ENCODE results near the gene ABTB1. TPM values are rescaled to one million over a fixed set of nuclear protein-coding genes. Genes with fewer than 3 reads are reported as not detected.

The ABTB1 gene
- total RNA-seq, 1 donor from 2014 or later, result 5.8 TPM

DNA sequence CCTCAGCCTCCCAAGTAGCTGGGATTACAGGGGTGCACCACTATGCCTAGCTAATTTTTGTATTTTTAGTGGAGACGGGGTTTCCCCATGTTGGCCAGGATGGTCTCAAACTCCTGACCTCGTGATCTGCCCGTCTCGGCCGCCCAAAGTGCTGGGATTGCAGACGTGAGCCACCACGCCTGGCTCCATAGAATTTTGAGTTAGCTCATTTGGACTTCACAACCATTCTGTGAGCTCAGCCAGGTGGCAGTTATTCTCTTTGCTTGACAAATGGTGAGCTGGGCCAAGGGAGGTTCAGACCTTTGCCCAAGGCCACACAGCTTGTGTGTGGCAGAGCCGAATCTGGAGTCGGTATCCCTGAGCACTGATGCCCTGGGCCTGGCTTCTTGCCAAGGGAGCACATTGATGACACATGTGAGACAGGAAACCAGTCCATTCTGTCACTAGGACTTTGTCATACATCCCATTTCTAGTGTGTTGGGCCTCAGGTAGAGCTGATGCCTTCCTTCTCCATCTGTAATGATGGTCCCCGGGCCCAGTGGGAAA lies 26.2 kb upstream of the ABTB1 start:
- no peaks in the 10 kb centered on the region for H3K36me3 ChIP-seq (ENCODE audit: control insufficient read depth, insufficient read depth, low read length)
- no peak for FAIRE-seq
- no peak overlapping the region for H3K4me3 ChIP-seq (ENCODE audit: low read depth, low read length)
- no peak for DNase-seq (ENCODE audit: low read depth)
- H3K27me3 ChIP-seq (ENCODE audit: control insufficient read depth, insufficient read depth, low read length), result no peaks in the 10 kb centered on the region
- TF ChIP-seq, protein P1, sequence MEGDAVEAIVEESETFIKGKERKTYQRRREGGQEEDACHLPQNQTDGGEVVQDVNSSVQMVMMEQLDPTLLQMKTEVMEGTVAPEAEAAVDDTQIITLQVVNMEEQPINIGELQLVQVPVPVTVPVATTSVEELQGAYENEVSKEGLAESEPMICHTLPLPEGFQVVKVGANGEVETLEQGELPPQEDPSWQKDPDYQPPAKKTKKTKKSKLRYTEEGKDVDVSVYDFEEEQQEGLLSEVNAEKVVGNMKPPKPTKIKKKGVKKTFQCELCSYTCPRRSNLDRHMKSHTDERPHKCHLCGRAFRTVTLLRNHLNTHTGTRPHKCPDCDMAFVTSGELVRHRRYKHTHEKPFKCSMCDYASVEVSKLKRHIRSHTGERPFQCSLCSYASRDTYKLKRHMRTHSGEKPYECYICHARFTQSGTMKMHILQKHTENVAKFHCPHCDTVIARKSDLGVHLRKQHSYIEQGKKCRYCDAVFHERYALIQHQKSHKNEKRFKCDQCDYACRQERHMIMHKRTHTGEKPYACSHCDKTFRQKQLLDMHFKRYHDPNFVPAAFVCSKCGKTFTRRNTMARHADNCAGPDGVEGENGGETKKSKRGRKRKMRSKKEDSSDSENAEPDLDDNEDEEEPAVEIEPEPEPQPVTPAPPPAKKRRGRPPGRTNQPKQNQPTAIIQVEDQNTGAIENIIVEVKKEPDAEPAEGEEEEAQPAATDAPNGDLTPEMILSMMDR (IDR thresholded peaks at IDR 0.05; ENCODE audit: insufficient read depth, low read length, severe bottlenecking), result no peak

DNA sequence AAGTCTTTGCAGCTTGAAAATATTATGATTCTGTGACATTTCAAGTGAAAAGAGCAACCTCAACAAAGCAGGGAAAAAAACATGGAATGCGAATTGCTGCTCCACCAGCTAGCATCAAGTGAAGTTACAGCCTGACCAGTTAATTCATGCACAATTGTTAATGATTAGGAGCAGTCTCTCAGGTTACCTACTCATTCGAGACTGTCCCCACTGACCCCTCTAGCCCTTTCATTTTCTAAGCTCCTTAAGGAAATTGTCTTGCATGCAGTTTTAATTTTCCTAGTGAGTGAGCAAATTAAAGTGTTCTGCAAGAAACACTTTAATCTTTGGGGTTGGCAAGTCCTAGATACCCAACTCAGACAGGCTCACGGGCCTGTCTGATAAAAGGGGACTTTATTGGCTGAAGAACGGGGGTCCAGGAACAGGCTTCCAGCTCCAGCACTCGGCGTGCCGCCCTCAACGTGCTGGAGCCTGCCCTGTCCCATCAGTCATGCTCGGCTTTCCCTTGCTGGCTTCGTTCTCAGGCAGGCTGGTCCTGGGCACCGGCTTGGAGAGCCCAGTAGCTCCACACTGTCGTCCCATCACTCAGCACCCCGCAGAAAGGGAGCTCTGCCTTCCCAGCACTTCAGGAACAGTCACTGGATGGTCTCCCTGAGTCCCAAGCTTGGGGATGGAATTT lies 25.4 kb upstream of the ABTB1 start:
- DNase-seq (ENCODE audit: low read depth) (peak; percentile 33), FAIRE-seq (no peak)
- no peaks in the 10 kb centered on the region for H3K36me3 ChIP-seq (ENCODE audit: control insufficient read depth, insufficient read depth, low read length)
- TF ChIP-seq, protein P1 (IDR thresholded peaks at IDR 0.05; ENCODE audit: insufficient read depth, low read length, severe bottlenecking), result no peak
- no peaks in the 10 kb centered on the region for H3K27me3 ChIP-seq (ENCODE audit: control insufficient read depth, insufficient read depth, low read length)
- H3K4me3 ChIP-seq (ENCODE audit: low read depth, low read length), result no peak overlapping the region

DNA sequence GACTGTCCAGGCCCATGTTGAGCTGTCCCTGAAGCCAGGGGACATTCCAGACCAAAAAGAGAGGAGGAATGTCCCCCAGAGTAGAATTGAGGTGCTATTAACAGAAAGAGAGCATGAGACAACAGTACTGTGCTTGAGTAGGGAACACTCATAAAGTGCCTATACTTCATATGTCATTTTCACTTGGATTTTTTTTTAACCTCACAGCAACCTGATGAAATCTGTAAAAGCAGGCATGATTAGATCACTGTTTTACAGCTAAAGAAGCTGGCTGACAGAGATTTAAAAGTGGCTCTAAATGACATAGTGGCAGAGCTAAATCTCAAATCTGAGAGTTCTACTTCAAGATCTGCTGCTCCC lies 24.9 kb upstream of the ABTB1 start:
- TF ChIP-seq, protein P1 (IDR thresholded peaks at IDR 0.05; ENCODE audit: insufficient read depth, low read length, severe bottlenecking), result no peak
- Histone ChIP-seq H3K27me3 (ENCODE audit: control insufficient read depth, insufficient read depth, low read length) (no peaks in the 10 kb centered on the region), H3K4me3 (ENCODE audit: low read depth, low read length) (no peak overlapping the region), H3K36me3 (ENCODE audit: control insufficient read depth, insufficient read depth, low read length) (no peaks in the 10 kb centered on the region)
- no peak for FAIRE-seq
- DNase-seq (ENCODE audit: low read depth), result no peak

DNA sequence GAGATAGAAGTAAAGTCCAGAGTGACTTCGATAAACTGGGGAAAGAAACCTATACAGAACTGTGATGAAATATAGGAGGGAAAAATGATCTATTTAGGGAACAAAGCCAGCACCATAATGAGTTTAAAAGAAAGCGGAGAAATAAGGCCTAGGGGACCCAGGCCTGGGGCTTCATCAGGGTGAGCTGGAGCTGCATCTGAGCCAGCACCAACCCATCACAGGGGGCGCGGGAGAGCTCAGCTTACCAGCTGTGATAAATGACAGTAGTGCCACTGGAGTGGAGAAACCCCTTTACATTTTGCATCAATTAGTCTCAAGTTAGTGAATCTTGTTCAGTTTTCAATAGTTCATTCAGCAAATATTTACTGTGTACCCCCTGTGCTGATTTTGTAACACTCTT lies 22.5 kb upstream of the ABTB1 start:
- Histone ChIP-seq H3K36me3 (ENCODE audit: control insufficient read depth, insufficient read depth, low read length) (no peaks in the 10 kb centered on the region), H3K27me3 (ENCODE audit: control insufficient read depth, insufficient read depth, low read length) (no peaks in the 10 kb centered on the region), H3K4me3 (ENCODE audit: low read depth, low read length) (no peak overlapping the region)
- TF ChIP-seq, protein P1 (IDR thresholded peaks at IDR 0.05; ENCODE audit: insufficient read depth, low read length, severe bottlenecking), result no peak
- FAIRE-seq, result no peak
- no peak for DNase-seq (ENCODE audit: low read depth)

DNA sequence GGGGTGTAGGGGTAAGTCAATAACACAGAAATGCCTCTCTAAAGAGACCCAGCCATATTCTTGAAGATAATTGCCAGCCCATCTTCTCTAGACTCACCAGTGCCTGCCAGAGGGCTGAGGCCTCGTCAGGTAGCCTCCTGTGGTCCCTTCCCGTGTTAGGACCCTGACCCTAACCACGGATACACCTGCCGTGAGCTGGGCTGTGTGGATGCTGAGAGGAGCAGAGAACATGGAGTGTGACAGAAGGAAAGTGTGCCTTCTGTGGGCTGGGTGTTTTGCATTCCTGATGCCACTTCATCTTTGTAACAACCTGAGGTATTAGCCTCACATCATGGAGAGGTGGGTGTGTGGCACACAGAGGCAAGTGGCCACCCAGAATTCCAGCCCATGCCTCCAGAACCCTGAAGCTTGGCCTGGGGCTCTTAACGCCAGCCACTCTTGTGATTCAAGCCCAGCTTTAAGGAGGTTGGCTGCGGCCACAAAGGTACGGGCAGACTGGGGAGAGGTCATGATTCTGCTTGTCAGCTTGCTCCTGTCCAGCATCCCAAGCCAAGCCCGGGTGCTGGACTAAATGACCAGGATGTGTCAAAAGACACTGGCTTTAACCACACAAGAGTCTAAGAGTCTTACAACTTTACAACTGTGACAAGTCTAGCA lies 21.1 kb upstream of the ABTB1 start:
- H3K36me3 ChIP-seq (ENCODE audit: control insufficient read depth, insufficient read depth, low read length), result no peaks in the 10 kb centered on the region
- TF ChIP-seq, protein P1 (IDR thresholded peaks at IDR 0.05; ENCODE audit: insufficient read depth, low read length, severe bottlenecking), result no peak
- no peak for DNase-seq (ENCODE audit: low read depth)
- no peaks in the 10 kb centered on the region for H3K27me3 ChIP-seq (ENCODE audit: control insufficient read depth, insufficient read depth, low read length)
- H3K4me3 ChIP-seq (ENCODE audit: low read depth, low read length), result no peak overlapping the region
- peak; percentile 64 for FAIRE-seq
